Measurements from ENCODE around the gene FHIT.
"Not testable (repeated sequence)": the region's sequence is repeated elsewhere in the genome, so short reads cannot be mapped to it uniquely, and the experiment has no call there.

Gene FHIT

DNA sequence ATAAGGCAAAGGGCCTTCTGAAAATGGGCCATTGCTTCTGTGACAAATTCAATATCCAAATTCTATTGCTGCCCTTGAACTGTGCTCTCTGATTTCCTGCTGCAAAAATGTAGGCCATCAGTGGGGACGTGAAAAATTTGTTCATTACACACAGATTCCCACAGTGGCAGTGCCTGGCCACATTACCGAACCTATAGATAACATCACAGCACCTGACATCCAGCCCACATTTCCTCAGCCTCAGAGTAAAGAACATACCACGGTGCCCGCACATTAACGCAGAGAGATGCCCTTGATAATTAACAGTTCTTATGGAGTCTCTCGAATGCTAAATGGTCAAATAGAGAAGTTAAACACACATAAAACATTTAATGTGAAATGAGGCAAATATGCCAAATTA lies 1269.9 kb downstream of the FHIT start:
- intact Hi-C loops (cut with DNase I) = no loop called here
- no peak for DNase-seq

DNA sequence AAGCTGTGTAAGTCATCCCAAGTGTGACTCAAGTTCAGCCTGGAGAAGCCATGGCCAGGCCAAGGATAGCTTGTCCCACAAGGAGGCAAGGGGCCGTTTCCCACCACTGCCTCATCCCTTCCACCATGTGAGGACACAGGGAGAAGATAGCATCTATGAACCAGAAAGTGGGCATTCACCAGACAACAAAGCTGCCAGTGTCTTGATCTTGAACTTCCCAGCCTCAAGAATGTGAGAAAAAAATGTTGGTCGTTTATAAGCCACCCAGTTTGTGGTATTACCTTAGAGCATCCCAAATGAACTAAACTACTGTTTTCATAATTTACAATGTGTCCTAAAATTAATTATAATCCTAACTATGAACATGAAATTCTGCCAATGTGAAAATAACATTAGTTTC lies 1270.7 kb downstream of the FHIT start:
- intact Hi-C loops (cut with DNase I) = no loop called here
- DNase-seq = no peak

DNA sequence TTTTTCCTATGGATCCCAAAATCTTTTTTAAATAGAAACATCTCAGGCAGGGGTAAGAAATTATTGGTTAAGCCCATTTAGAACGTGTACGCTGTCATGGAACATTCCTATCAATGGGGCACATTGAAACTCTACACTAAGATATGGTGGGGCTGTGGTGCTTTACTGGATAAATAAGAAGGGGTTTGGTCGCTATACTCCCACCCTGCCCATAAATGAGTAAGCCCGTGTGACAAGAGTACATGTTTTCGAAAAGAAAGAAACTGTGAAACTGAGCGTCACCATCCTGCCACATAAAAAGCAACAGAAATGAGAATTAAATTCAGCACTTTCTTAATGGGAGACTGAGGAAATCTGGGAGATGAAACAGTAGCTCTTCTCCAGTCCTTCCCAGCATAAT lies 1271.7 kb downstream of the FHIT start:
- no peak for DNase-seq
- intact Hi-C loops (cut with DNase I) = no loop called here

DNA sequence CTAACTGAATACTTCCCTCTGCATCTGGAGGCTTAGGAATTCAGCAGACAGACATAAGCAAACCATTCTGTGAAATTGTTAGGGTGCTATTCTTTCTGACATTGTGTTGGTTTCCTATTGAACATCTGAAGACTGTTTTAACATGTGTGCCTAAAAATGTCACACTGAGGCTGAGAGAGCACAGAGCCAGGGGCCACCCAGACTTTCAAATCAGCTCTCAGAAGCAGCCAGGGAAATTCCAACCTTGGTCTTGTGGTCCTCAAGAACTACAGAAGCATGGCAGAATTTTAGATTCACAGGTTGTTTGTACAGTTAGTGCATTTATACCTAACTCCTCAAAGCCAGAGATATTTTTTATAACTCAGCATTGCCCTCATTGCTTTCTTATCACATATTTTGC lies 1272.3 kb downstream of the FHIT start:
- no peak for DNase-seq
- intact Hi-C loops (cut with DNase I) = no loop called here

DNA sequence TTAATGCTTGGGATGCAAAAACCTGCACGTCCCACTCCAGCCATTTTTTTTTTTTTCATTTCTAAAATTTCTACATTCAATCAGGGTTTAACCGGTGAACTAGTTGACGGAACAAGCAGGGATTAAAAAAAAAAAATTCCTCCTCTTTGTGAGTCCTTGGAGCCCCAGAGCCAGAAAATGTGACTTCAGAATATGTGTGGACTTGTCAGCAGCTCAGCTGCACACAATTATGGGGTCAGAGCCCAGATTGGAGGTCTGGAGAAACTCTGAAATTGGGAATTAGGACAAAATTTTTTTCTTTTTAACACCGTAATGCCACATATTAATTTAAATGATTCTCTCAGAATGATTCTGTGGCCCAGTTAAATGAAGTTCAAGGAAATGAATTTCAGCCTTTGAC lies 1280.5 kb downstream of the FHIT start:
- no peak for DNase-seq
- intact Hi-C loops (cut with DNase I) = no loop called here

DNA sequence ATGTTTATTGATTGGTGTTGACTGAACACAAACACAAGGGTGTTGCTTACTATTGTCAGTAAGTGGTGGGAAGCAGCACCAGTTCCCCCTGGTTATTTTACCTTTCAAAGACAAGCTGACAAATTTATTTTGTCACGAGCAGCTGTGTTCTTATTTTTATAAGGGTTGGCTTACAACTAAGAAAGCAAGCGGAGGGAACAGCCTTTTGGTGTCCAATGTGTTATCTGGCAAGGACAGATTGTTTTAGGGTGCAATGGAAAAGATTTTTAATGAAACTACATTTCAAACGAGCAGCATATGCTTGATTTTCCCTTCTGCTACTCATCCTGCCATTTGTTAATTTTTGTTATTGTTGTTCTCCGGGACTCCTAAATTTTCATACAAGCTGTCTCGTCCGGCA lies 1280.9 kb downstream of the FHIT start:
- no peak for DNase-seq
- intact Hi-C loops (cut with DNase I) = no loop called here

DNA sequence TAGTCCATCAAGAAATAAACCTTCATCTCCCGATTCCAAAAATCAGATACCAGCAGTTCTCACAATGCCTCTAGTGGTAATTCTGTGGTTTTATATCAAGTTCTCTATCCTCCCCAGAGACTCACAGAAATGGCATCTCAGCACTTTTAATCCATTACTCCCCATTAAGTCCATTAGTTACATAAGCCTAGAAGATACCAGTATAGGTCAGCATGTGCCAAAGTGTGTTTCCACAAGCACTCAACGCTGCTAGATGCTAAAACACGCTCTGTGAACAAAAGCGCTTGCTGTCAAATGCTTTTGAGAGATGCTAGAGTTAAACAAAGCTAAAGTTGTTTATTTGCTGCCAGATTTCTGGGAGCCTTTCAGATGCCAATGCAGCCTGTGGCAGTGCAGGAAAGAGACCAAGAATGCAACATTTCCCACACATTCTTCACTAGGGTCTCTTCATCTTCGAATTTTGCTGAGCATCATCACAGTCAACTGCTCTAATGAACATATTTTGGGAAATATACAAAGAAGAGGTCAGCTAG lies 1282.7 kb downstream of the FHIT start:
- DNase-seq = peak in 3 of 42 donors; percentile 2 to 11 (median 5)
- intact Hi-C loops (cut with DNase I) = no loop called here

DNA sequence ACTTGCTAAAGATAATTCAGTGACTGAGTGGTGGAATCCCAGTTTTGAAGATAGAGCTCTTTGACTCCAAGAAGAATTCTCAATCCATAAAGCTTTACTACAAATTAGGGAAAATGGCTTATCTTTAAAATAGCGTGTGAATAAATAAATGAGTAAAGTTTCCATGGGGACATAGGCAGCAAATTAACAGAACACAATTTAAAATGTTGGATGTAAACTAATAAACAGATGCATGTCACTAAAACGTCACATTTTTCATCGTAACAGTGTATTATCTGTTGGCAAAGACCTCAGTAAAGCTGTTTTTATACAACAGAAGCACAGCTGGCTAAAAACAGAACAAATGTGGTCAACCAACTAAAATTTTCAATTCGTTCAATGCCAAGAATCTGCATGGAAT lies 1287.6 kb downstream of the FHIT start:
- intact Hi-C loops (cut with DNase I) = no loop called here
- DNase-seq = no peak

DNA sequence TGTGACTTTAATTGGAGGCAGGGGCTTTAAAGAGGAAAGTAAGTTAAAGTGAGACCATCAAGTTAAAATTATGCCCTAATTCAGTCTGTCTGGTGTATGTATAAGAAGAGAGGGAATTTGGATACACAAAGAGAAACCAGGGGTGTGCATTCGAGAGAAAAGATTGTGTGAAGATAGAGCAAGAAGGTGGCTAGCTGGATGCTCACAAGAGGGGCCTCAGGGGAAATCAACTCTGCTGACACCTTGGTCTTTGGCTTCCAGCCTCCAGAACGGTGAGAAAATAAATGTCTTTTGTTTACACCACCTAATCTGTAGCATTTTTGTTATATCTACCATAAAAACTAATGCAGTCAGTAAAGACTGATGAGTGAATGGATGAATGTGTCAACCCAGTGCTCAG lies 1294.1 kb downstream of the FHIT start:
- intact Hi-C loops (cut with DNase I) = no loop called here
- DNase-seq = no peak

DNA sequence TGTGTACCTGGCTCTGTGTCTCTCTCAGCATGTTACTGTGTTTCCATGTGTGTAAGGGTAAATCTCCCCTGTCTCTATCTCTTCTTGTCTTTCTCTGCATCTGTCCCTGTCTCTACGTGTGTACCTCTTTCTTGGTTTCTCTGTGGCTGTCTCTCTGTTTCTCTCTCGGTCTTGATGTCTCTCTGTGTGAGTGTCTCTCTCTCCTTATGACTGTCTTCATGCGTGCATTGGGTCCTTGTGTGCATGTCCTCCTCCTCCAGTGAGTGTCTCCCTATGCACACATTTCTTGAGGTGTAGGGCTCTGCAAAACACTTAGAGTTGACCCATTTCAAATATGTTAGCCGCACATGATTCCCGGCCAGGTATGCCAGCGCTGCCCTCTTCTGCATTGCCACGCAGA lies 1298.1 kb downstream of the FHIT start:
- intact Hi-C loops (cut with DNase I) = no loop called here

DNA sequence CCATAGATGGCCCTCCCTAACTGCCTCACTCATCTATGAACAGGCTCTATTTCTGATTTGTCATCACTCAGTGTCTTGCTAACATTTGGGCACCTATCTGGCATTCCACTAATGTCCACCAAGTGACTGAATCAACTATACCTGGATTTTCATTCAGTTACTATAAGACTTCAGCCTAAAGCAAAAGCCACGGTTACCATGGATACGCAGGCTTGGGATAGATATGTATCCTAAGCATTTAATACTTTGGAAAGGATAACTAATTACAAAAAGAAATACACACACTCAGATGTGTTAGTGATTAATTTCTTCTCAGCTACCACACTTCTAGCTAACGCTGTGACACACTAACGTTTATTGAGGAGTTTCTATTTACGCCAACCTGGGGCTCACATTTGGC lies 1301.9 kb downstream of the FHIT start:
- intact Hi-C loops (cut with DNase I) = no loop called here
- DNase-seq = no peak

More for the DNA sequence above, 1298.1 kb downstream of the FHIT start:
- no peak for DNase-seq

DNA sequence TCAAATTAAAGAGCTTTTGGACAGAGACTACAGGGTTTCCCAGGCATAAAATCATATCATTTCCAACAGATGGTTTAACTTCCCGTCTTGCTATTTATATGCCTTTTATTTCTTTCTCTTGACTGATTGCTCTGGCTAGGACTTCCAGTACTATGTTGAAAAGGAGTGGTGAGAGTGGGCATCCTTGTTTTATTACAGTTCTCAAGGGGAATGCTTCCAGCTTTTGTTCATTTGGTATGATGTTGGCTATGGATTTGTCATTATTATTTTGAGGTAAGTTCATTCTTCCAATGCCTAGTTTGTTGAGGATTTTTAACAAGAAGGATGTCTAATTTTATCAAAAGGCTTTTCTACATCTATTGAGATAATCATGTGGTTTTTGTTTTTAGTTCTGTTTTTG lies 1304.9 kb downstream of the FHIT start:
- intact Hi-C loops (cut with DNase I) = no loop called here
- DNase-seq = no peak

DNA sequence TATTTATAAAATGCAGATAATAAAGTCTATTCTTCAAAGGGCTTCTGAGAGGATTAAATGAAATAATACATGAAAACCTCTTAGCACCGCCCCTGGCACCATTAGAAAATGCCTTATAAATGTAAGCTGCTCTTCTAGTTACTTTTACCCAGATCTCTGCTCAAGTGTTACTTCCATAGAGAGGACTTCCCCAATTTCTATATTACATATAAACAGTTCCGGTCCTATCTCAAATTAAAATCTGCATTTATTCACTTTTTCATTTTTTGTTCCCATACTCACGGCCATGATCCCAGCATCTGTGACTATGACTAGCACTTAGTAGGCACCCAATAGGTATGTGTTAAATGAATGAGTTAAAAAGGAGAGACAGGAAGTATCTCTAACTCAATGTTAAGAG lies 1310.5 kb downstream of the FHIT start:
- no peak for DNase-seq
- intact Hi-C loops (cut with DNase I) = no loop called here

DNA sequence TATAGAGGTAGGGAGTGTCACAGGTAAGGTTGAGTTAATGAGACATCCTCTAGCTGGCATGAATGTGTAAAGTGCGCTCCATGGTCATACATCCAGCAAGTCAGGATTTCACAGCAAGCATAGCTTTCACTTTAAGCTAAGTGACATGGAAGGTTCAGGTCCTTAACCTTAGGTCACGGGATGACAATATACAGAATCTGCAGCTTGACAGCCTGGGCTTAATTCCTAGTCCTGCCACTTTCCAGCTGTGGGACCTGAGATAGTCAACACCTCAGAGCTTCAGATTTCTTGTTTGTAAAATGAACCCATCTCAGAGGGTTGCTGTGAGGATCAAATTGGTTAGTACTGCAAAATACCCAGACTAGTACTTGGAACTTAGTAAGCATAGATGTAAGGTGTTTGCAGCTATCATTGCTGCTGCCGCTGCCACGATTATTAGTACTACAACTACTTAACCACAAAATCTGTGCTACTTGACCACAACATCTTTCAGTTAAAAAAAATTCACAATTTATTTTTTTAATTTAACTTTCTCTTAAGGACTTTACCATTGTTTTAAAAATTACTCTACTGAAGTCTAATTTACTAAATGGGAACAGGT lies 1311.3 kb downstream of the FHIT start:
- intact Hi-C loops (cut with DNase I) = no loop called here
- no peak for DNase-seq

DNA sequence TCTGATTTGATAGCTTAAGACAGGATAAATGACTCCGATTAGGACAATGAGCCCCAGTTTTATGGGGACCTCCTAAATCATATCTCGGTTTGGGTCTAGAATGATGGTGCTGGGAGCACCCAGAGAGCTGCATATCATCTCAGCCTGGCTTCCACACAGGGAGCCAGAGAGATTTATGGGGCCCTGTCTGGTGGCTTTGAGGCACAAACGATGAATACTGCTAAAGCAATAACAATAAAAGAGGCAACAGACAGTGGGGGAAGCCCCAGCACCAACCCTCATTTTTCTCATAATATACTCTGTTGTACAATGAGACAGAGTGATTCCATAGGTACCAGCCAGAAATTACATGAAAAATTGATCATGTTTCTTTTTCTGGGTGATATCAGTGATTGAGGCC lies 1312.4 kb downstream of the FHIT start:
- intact Hi-C loops (cut with DNase I) = no loop called here
- DNase-seq = no peak

DNA sequence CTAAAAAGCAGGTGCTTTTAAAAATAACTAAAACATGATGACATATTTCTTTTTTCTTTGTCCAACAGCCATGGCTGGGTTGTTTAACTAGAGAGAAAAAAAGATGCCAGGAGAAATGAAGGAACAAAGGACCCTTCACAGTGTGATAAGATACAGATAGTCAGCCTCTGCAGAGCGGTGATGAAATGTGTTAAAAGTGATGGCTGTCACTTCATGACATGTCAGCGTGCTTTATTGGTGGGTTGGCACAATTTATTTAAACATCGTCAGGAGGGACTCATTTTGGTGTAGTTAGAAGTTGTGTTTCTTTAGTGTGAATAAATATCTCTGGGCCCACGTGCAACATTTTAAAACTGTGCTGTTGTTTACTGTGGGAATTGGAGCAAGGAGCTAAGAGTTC lies 1314.1 kb downstream of the FHIT start:
- intact Hi-C loops (cut with DNase I) = no loop called here
- no peak for DNase-seq

DNA sequence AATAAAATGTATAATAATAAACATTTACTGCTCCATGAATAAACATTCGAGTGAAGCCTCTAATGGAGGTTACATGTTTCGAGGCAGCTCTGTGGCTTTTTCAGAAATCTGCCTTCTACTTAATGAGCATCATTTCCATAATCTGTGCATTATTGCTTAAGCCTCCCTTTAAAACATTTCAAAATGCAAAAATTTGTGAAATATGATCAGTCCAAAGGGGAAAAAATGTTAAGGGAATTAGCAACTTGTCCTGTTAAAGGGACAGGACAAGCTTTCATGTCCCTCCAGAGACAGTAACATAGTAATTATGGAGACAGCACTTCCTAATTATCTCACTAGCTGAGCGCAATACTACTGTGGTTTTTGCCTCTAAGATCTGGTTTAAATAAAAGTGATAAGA lies 1314.8 kb downstream of the FHIT start:
- DNase-seq = no peak
- intact Hi-C loops (cut with DNase I) = no loop called here

DNA sequence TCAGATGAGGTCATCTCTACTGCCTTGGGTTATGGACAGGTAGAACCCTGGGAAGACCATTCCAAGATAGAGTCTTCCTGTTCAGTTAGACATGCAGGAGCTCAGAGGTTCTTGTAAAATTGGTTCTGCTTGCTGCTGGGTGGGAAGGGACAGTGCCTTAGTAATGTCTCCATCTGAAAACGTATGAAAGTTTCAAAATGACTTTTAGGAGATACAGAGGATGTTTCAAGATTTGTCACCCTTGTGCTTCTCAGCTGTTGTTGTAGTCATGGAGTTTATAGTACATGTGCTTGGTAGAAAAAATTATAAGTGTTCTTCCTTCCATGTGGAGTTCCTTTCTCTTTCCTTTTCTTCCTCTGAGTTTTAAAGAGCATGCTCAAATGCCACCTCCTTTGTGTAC lies 1316.2 kb downstream of the FHIT start:
- intact Hi-C loops (cut with DNase I) = no loop called here

DNA sequence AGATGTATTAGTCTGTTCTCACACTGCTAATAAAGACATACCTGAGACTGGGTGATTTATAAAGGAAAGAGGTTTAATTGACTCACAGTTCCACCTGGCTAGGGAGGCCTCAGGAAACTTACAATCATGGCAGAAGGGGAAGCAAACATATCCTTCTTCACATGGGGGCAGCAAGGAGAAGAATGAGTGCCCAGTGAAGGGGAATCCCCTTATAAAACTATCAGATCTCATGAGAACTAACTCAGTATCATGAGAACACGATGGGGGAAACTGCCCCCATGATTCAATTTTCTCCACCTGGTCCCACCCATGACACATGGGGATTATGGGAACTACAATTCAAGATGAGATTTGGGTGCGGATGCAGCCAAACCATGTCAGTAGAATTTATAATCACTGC lies 1316.7 kb downstream of the FHIT start:
- intact Hi-C loops (cut with DNase I); DNase-seq: not testable (repeated sequence)

More for the DNA sequence above, 1316.2 kb downstream of the FHIT start:
- DNase-seq = no peak

DNA sequence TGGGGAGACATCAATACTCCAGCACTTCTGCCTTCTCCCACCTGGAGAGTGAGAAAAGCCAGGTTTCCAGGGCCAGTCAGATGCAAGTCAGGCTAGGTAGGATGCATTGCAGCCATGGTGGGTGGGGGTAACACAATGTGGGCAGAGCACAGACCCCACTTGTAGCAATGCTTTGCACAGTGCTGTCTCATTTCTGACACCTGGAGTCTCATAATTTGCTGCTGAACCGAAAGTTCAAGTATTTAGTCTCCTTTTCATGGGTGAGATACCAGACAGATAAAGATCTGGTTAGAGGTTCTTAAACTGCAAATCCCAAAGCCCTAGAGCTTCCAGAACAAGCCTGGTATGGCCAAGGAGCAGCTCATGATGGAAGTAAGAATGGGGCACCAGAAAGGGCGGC lies 1321.1 kb downstream of the FHIT start:
- intact Hi-C loops (cut with DNase I) = no loop called here
- DNase-seq = no peak

DNA sequence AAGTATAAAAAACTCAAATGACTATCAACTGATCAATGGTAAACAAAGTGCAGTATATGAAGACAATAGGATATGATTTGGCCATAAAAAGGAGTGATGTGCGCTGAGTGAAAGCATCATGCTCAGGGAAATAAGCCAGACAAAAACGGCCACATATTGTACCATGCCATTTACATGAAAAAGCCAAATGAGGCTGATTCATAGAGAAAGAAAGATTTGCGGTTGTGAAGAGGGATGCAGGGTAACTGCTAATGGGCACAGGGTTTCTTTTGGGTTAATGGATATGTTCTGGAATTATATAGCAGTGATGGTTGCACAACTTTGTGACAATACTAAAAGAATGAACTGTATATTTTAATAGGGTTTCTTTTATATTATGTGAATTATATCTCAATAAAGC lies 1324.2 kb downstream of the FHIT start:
- intact Hi-C loops (cut with DNase I) = no loop called here
- no peak for DNase-seq

DNA sequence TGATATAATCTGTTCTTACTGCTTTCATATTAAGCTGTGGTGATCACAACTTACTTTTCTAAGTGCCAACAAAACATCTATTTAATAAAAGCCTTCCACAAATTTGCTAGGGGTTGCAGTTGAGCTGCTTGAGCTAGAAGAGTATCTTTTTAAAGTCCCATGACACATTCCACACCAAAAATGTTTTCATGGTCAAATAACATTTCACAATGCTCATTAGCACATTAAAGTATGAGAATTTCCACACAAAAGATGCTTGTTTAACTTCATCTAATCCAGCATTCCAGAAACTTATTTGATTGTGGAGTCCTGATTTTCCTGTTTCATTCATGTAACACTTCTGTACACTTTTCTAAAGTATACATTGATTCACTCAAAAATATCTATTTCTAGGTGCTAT lies 1325.3 kb downstream of the FHIT start:
- intact Hi-C loops (cut with DNase I) = no loop called here
- DNase-seq = no peak
